Endothelial cell of umbilical vein (primary cell): ENCODE measurements around the gene VIM. TPM values are rescaled to one million over a fixed set of nuclear protein-coding genes. Genes with fewer than 3 reads are reported as not detected.

ENCODE experiments used
- BruUV-seq: library from RNA; stranded (reverse); fragments of 400-500 nt; replicated peaks from 2 replicates; lab custom pipeline; 2021; lab: Mats Ljungman, UMichigan
- CTCF ChIA-PET: fragments of 300-600, 350-600 bp; sonication (Branson Sonifier 250); formaldehyde crosslinking; loops from one replicate; lab custom pipeline; 2021; ENCODE audit warnings: antibody characterized with exemption, inconsistent platforms; lab: Charles Lee
- POLR2A ChIA-PET: fragments of 300-600, 350-600 bp; sonication (Branson Sonifier 250); formaldehyde crosslinking; loops from one replicate; lab custom pipeline; 2021; ENCODE audit warnings: antibody characterized with exemption, inconsistent platforms; lab: Charles Lee
- DNase-seq: peaks from one replicate; pipeline ENCODE4 v3.0.0-alpha.2; 2011; ENCODE audit warnings: low read depth, low spot score
- FAIRE-seq: peaks from 2 replicates; lab custom pipeline; 2011; peaks lifted over from hg19 to GRCh38; lab: Jason Lieb, UNC
- H2AFZ ChIP-seq: 2 replicates; pipeline ENCODE4 v1.6.0; 2012; ENCODE audit warnings: low read depth, low read length, control low read depth, inconsistent platforms
- H3K27ac ChIP-seq: 2 replicates; pipeline ENCODE4 v1.5.1; 2011; ENCODE audit warnings: low read depth, mild to moderate bottlenecking, control low read depth, low read length, moderate library complexity; ENCODE audit not compliant: insufficient read depth
- H3K27me3 ChIP-seq, 2 experiments: 2 replicates each; pipeline versions ENCODE4 v1.6.0 to v1.6.1; 2011; ENCODE audit warnings: low read length in 2 of 2, mixed read lengths in 1 of 2; ENCODE audit not compliant: control insufficient read depth in 2 of 2, insufficient read depth in 2 of 2
- H3K36me3 ChIP-seq, 2 experiments: 2 replicates in 1 of 2; 3 replicates in 1 of 2; pipeline ENCODE4 v1.5.1; 2011; ENCODE audit warnings: low read length in 2 of 2, mild to moderate bottlenecking in 1 of 2, moderate library complexity in 1 of 2; ENCODE audit not compliant: control insufficient read depth in 2 of 2, insufficient read depth in 2 of 2; ENCODE audit errors: extremely low read depth in 1 of 2
- H3K4me1 ChIP-seq: 3 replicates; pipeline ENCODE4 v1.5.1; 2011; ENCODE audit warnings: mild to moderate bottlenecking, low read length; ENCODE audit not compliant: control insufficient read depth, insufficient read depth; ENCODE audit errors: extremely low read depth
- H3K4me2 ChIP-seq: 2 replicates; pipeline ENCODE4 v1.6.1; 2011; ENCODE audit warnings: low read length, control low read depth, mixed read lengths; ENCODE audit not compliant: insufficient read depth
- H3K4me3 ChIP-seq, 3 experiments: fragments of 200-600 bp in 1 of 3; sonication (generic), shearing (Covaris generic) in 1 of 3; replicated peaks in 1 of 3; 2 replicates each; pipeline ENCODE4 v1.5.1; 2011 to 2016; ENCODE audit warnings: control low read depth in 3 of 3, low read length in 3 of 3, mild to moderate bottlenecking in 2 of 3, inconsistent platforms in 1 of 3, low read depth in 1 of 3, moderate library complexity in 1 of 3; ENCODE audit not compliant: insufficient read depth in 1 of 3
- H3K79me2 ChIP-seq: 2 replicates; pipeline ENCODE4 v1.6.0; 2012; ENCODE audit warnings: low read length, inconsistent platforms; ENCODE audit not compliant: control insufficient read depth, insufficient read depth
- H3K9ac ChIP-seq: replicated peaks from 2 replicates; pipeline ENCODE3; 2011; ENCODE audit warnings: low read length, control low read depth; ENCODE audit not compliant: insufficient read depth; ENCODE audit errors: extremely low read depth
- H3K9me1 ChIP-seq: replicated peaks from 3 replicates; pipeline ENCODE4 v1.6.0; 2011; ENCODE audit warnings: mild to moderate bottlenecking, low read length; ENCODE audit not compliant: control insufficient read depth, insufficient read depth; ENCODE audit errors: extremely low read depth
- H3K9me3 ChIP-seq: replicated peaks from 2 replicates; pipeline ENCODE4 v1.5.1; 2012; ENCODE audit warnings: low read length, inconsistent platforms; ENCODE audit not compliant: control insufficient read depth, insufficient read depth
- H4K20me1 ChIP-seq: replicated peaks from 2 replicates; pipeline ENCODE3; 2011; ENCODE audit warnings: mild to moderate bottlenecking, low read length; ENCODE audit not compliant: control insufficient read depth, insufficient read depth; ENCODE audit errors: extremely low read depth
- CTCF ChIP-seq, 2 donors: IDR thresholded peaks; 1 replicate in 1 of 2; 2 replicates in 1 of 2; pipeline ENCODE4 v1.5.1; 2011; ENCODE audit warnings: low read length in 2 of 2, mild to moderate bottlenecking in 2 of 2, moderate library complexity in 2 of 2, control low read depth in 1 of 2, inconsistent platforms in 1 of 2, low read depth in 1 of 2; ENCODE audit not compliant: insufficient read depth in 1 of 2; ENCODE audit errors: extremely low read depth in 1 of 2
- EZH2 ChIP-seq: IDR thresholded peaks from 2 replicates; pipeline ENCODE4 v1.6.1; 2012; ENCODE audit warnings: borderline replicate concordance, low read depth, mild to moderate bottlenecking, moderate library complexity, low read length, inconsistent platforms; ENCODE audit not compliant: severe bottlenecking
- FOS ChIP-seq: IDR thresholded peaks from 2 replicates; pipeline ENCODE4 v1.6.1; 2011; ENCODE audit warnings: mild to moderate bottlenecking, low read length, moderate library complexity, borderline replicate concordance; ENCODE audit not compliant: insufficient read depth
- GATA2 ChIP-seq: IDR thresholded peaks from 2 replicates; pipeline ENCODE4 v1.7.0; 2011; ENCODE audit warnings: low read depth, mild to moderate bottlenecking, moderate library complexity, mixed read lengths, low read length; ENCODE audit not compliant: insufficient read length, insufficient read depth
- JUN ChIP-seq: IDR thresholded peaks from 2 replicates; pipeline ENCODE4 v1.6.1; 2011; ENCODE audit warnings: borderline replicate concordance, low read depth; ENCODE audit not compliant: insufficient read length, insufficient read depth
- MAX ChIP-seq: IDR thresholded peaks from 2 replicates; pipeline ENCODE4 v1.6.1; 2011; ENCODE audit not compliant: insufficient read depth, insufficient read length
- MYC ChIP-seq: IDR thresholded peaks from one replicate; pipeline ENCODE4 v1.6.1; 2011; ENCODE audit warnings: mild to moderate bottlenecking, low read depth, low read length
- POLR2A ChIP-seq: IDR thresholded peaks from 2 replicates; pipeline ENCODE4 v1.6.1; 2012; ENCODE audit warnings: low read depth, mild to moderate bottlenecking, control low read depth, low read length
- POLR2AphosphoS5 ChIP-seq: IDR thresholded peaks from 2 replicates; pipeline ENCODE4 v1.6.1; 2012; ENCODE audit warnings: low read depth, mild to moderate bottlenecking, control low read depth, low read length, moderate library complexity; ENCODE audit not compliant: insufficient read depth
- dilution Hi-C: fragments of 300-500 bp; cut with MboI; formaldehyde crosslinking; loops from one replicate; pipeline ENCODE4 v1.15.0; 2019; ENCODE audit warnings: low sequenced_read_pairs; ENCODE audit not compliant: extremely low pct_ligation_motif_present
- intact Hi-C: fragments of 100-400 bp; cut with micrococcal nuclease; formaldehyde crosslinking; loops from one replicate; pipeline ENCODE4 v1.10.0; 2022
- polyA plus RNA-seq, 4 experiments: library from polyadenylated mRNA; depleted of rRNA in 3 of 4; stranded (reverse) in 3 of 4; unstranded in 1 of 4; fragments of >200 nt; gene quantifications; 2 replicates each; pipeline versions ENCODE4 v1.2.1 to v1.2.3, GENCODE V29; 2011 to 2012; ENCODE audit warnings: missing spikeins in 1 of 4
- total RNA-seq: library from RNA; stranded (reverse); gene quantifications from 2 replicates; pipeline ENCODE4 v1.2.3, GENCODE V29; 2021

VIM gene
- total and polyA plus RNA-seq, 2 donors (not counting 3 experiments of a cell fraction or from before 2014, with no cell fraction given) = 5,699 to 5,781 TPM

GRCh38 chr10:17188644-17189172 is 39.3 kb upstream of the VIM start:
- Histone ChIP-seq H3K4me2 (no peak overlapping the region), H3K4me1 (no peaks in the 10 kb centered on the region), H3K9me3 (no peaks in the 10 kb centered on the region), H3K79me2 (no peaks in the 10 kb centered on the region), H3K9me1 (no peaks in the 10 kb centered on the region), H3K27me3 (no peaks in the 10 kb centered on the region), H3K36me3 (no peaks in the 10 kb centered on the region), H3K9ac (no peak overlapping the region), H3K4me3 (no peak overlapping the region), H4K20me1 (no peaks in the 10 kb centered on the region), H2AFZ (no peak overlapping the region), H3K27ac (no peak overlapping the region)
- ChIA-PET POLR2A (no interaction called here), CTCF (interaction anchor here (0.9 to 2.2 kb wide), 2 partner anchors 11 to 37 kb away, joined by 4 to 10 read pairs; no protein-coding TSS in a partner anchor)
- no TSS peak for BruUV-seq
- dilution Hi-C loops = no loop called here
- no peak for FAIRE-seq
- intact Hi-C loops = no loop called here
- no peak for DNase-seq
- TF ChIP-seq CTCF (IDR thresholded peaks at IDR 0.05; ENCODE audit: extremely low read depth in 1 of 2, insufficient read depth in 1 of 2, low read depth in 1 of 2, low read length in 2 of 2) = no peak
- TF ChIP-seq GATA2 = no peak
- TF ChIP-seq FOS = no peak
- TF ChIP-seq MYC = no peak
- TF ChIP-seq POLR2AphosphoS5 = no peak
- TF ChIP-seq JUN = no peak
- TF ChIP-seq POLR2A = no peak
- no peak for TF ChIP-seq EZH2
- no peak for TF ChIP-seq MAX
